Mesendoderm (in vitro differentiated cells): Measurements from ENCODE around the gene SLC12A8.
A peak's percentile ranks its signal among the peaks of the same experiment; 100 is the strongest.

Experiments
- DNase-seq: peaks from one replicate; pipeline ENCODE4 v3.0.0; 2013
- H2AK5ac ChIP-seq: 2 replicates; pipeline ENCODE4 v1.6.1; 2013; ENCODE audit warnings: low read length, inconsistent platforms
- H2BK120ac ChIP-seq: 2 replicates; pipeline ENCODE4 v1.6.1; 2013; ENCODE audit warnings: low read depth, mild to moderate bottlenecking, low read length, moderate library complexity, mixed read lengths
- H2BK15ac ChIP-seq: replicated peaks from 2 replicates; pipeline ENCODE4 v1.6.1; 2013; ENCODE audit warnings: low read depth, mild to moderate bottlenecking, moderate library complexity
- H2BK5ac ChIP-seq: 2 replicates; pipeline ENCODE4 v1.6.1; 2013; ENCODE audit warnings: low read length, inconsistent platforms
- H3K18ac ChIP-seq: 2 replicates; pipeline ENCODE4 v1.6.1; 2013; ENCODE audit warnings: mild to moderate bottlenecking, low read length, mixed read lengths
- H3K23ac ChIP-seq: one replicate; pipeline ENCODE4 v1.6.1; 2013; ENCODE audit warnings: low read length
- H3K27ac ChIP-seq: 2 replicates; pipeline ENCODE4 v1.5.1; 2013; ENCODE audit warnings: low read depth, mild to moderate bottlenecking, inconsistent platforms, low read length, moderate library complexity
- H3K27me3 ChIP-seq: 2 replicates; pipeline ENCODE4 v1.6.1; 2013; ENCODE audit warnings: low read length, control low read depth, mild to moderate bottlenecking, inconsistent platforms; ENCODE audit not compliant: insufficient read depth, poor library complexity
- H3K36me3 ChIP-seq: 2 replicates; pipeline ENCODE4 v1.6.1; 2013; ENCODE audit warnings: low read length, inconsistent platforms; ENCODE audit not compliant: control insufficient read depth, insufficient read depth
- H3K4ac ChIP-seq: one replicate; pipeline ENCODE4 v1.6.1; 2013; ENCODE audit warnings: low read depth, mild to moderate bottlenecking, low read length, moderate library complexity
- H3K4me1 ChIP-seq: 2 replicates; pipeline ENCODE4 v1.6.1; 2013; ENCODE audit warnings: low read depth, low read length, inconsistent platforms; ENCODE audit not compliant: control insufficient read depth
- H3K4me2 ChIP-seq: 2 replicates; pipeline ENCODE4 v1.6.1; 2013; ENCODE audit warnings: low read length
- H3K4me3 ChIP-seq: 2 replicates; pipeline ENCODE4 v1.5.1; 2013; ENCODE audit warnings: mild to moderate bottlenecking, low read length
- H3K56ac ChIP-seq: one replicate; pipeline ENCODE4 v1.6.1; 2013; ENCODE audit warnings: low read length
- H3K79me1 ChIP-seq: 2 replicates; pipeline ENCODE4 v1.6.1; 2013; ENCODE audit warnings: low read length, inconsistent platforms
- H3K79me2 ChIP-seq: 2 replicates; pipeline ENCODE4 v1.6.1; 2013; ENCODE audit warnings: mild to moderate bottlenecking, low read length; ENCODE audit not compliant: control insufficient read depth, insufficient read depth
- H3K9ac ChIP-seq: 2 replicates; pipeline ENCODE4 v1.6.1; 2013; ENCODE audit warnings: low read length, inconsistent platforms
- H4K5ac ChIP-seq: one replicate; pipeline ENCODE4 v1.6.1; 2013; ENCODE audit warnings: low read length
- H4K8ac ChIP-seq: one replicate; pipeline ENCODE4 v1.6.1; 2013; ENCODE audit warnings: low read depth, mild to moderate bottlenecking, control low read depth, low read length, moderate library complexity
- WGBS: extraction: QIAGEN DNeasy Blood & Tissue Kit; methylation state at CpG from one replicate; pipeline ENCODE4 v1.1.7; 2013; ENCODE audit warnings: low lambda C conversion rate, missing lambda C conversion rate; ENCODE audit not compliant: insufficient coverage; ENCODE audit errors: extremely low coverage; 5-methylcytosine and 5-hydroxymethylcytosine counted together

SLC12A8 gene

GRCh38 chr3:125172346-125172745 is 40.2 kb downstream of the SLC12A8 start:
- H4K8ac ChIP-seq, result no peak overlapping the region
- no peak overlapping the region for H3K9ac ChIP-seq
- no peak overlapping the region for H3K18ac ChIP-seq
- H3K4me1 ChIP-seq, result peaks cover 8% of the 10 kb centered on the region
- no peak overlapping the region for H2BK120ac ChIP-seq
- no peak overlapping the region for H2BK5ac ChIP-seq
- H3K27ac ChIP-seq, result no peak overlapping the region
- no peak overlapping the region for H2BK15ac ChIP-seq
- H3K56ac ChIP-seq, result no peak overlapping the region
- H3K4me3 ChIP-seq, result no peak overlapping the region
- DNase-seq, result no peak
- no peaks in the 10 kb centered on the region for H3K27me3 ChIP-seq
- H4K5ac ChIP-seq, result no peak overlapping the region
- H3K4me2 ChIP-seq, result no peak overlapping the region
- no peaks in the 10 kb centered on the region for H3K36me3 ChIP-seq
- no peak overlapping the region for H3K23ac ChIP-seq
- no peak overlapping the region for H2AK5ac ChIP-seq
- WGBS, result no CpG with 5 or more reads among the region's 2 CpGs
- no peaks in the 10 kb centered on the region for H3K79me1 ChIP-seq
- no peaks in the 10 kb centered on the region for H3K79me2 ChIP-seq
- no peak overlapping the region for H3K4ac ChIP-seq

DNA sequence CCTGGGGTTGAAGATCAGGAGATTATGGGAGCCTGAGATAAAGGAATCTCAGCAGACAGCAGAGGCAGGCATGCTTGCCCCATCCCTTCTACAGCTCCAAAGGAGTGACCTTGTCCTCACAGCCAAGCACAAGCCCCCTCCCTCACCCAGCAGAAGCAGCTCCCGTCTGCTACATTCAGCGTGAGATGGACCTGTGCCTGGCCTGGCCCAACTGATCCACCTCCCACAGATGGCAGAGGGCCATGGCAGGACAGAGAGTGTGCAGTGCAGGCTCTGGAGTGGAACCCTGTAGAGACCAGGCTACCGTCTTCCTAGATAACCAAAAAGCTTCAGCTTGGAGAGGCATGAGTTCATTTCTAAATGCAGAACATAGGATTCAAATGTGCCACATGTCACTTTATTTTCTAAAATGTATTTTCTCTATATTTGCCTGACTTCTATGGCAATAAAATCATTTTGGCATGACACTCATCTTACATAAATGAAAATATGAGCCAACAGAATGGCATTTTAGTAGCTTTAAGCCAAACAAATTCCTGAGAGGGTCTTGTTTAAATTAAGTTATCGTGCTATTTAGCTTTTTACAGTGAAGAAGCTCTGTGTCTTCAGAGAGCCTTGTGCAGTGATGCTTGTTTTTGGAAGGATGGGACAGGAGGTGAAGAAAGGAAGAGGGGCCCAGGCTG is 43.7 kb downstream of the SLC12A8 start:
- Histone ChIP-seq H3K4me2 (no peak overlapping the region), H2BK15ac (no peak overlapping the region), H3K56ac (peak overlapping the region; percentile 44), H2BK120ac (no peak overlapping the region), H2AK5ac (no peak overlapping the region), H3K27me3 (no peaks in the 10 kb centered on the region), H3K79me1 (no peaks in the 10 kb centered on the region), H3K23ac (peak overlapping the region; percentile 59), H3K79me2 (no peaks in the 10 kb centered on the region), H3K18ac (no peak overlapping the region), H3K4me3 (no peak overlapping the region), H2BK5ac (no peak overlapping the region), H3K9ac (no peak overlapping the region), H3K4me1 (peaks cover 8% of the 10 kb centered on the region), H4K5ac (no peak overlapping the region), H3K27ac (no peak overlapping the region), H3K36me3 (no peaks in the 10 kb centered on the region), H3K4ac (no peak overlapping the region), H4K8ac (no peak overlapping the region)
- no CpG with 5 or more reads among the region's 4 CpGs for WGBS
- DNase-seq, result peak; percentile 38

GRCh38 chr3:125166599-125167136 is 45.9 kb downstream of the SLC12A8 start:
- Histone ChIP-seq H2BK15ac (no peak overlapping the region), H2BK120ac (no peak overlapping the region), H3K56ac (no peak overlapping the region), H3K79me1 (no peaks in the 10 kb centered on the region), H3K4me2 (no peak overlapping the region), H3K23ac (no peak overlapping the region), H3K27me3 (no peaks in the 10 kb centered on the region), H3K4me1 (peaks cover 8% of the 10 kb centered on the region), H3K36me3 (no peaks in the 10 kb centered on the region), H4K5ac (no peak overlapping the region), H3K9ac (no peak overlapping the region), H2AK5ac (no peak overlapping the region), H2BK5ac (no peak overlapping the region), H3K27ac (no peak overlapping the region), H3K79me2 (no peaks in the 10 kb centered on the region), H3K4ac (no peak overlapping the region), H4K8ac (no peak overlapping the region), H3K4me3 (no peak overlapping the region), H3K18ac (peak overlapping the region; percentile 3)
- DNase-seq, result no peak
- WGBS, result no CpG with 5 or more reads among the region's 13 CpGs

DNA sequence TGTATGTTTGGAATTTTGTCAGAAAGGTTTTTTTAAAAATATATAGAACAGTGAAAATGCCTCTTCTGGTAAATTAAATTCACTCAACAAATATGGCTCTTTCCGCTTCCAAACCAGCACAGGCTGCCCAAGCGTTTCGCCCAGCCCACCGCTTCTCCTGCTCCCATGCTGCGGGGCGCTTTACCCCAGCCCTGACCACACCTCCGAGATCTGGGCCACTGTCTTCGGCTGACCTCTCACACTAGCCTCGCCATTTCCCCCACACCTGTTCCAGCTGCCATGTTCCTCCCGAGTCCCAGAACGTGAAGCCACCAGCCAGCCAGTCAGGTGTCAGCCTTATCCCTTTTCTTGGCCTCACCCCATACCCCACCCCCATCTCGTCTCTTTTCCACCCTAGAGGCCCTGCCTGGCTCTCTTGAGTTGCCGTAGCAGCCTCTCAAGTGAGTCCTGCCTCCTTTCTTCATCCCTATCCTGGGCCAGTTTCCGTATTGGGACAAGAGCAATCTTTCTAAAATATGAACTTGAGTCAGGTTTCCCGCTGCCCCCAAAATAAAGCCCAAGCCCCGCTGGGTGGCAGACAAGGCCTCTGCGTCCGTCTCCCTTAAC is 46.5 kb downstream of the SLC12A8 start:
- Histone ChIP-seq H3K4me2 (no peak overlapping the region), H3K4ac (no peak overlapping the region), H2AK5ac (no peak overlapping the region), H4K5ac (no peak overlapping the region), H2BK120ac (no peak overlapping the region), H3K9ac (no peak overlapping the region), H3K4me1 (peaks cover 8% of the 10 kb centered on the region), H3K18ac (peak overlapping the region; percentile 3), H4K8ac (no peak overlapping the region), H3K36me3 (no peaks in the 10 kb centered on the region), H3K23ac (no peak overlapping the region), H2BK15ac (no peak overlapping the region), H3K27ac (no peak overlapping the region), H2BK5ac (no peak overlapping the region), H3K56ac (no peak overlapping the region), H3K79me1 (no peaks in the 10 kb centered on the region), H3K27me3 (no peaks in the 10 kb centered on the region), H3K4me3 (no peak overlapping the region), H3K79me2 (no peaks in the 10 kb centered on the region)
- no peak for DNase-seq
- no CpG with 5 or more reads among the region's 18 CpGs for WGBS

- Histone ChIP-seq H3K79me2 (no peaks in the 10 kb centered on the region), H3K23ac (no peak overlapping the region), H4K5ac (no peak overlapping the region), H3K9ac (no peak overlapping the region), H3K27me3 (no peaks in the 10 kb centered on the region), H2BK15ac (no peak overlapping the region), H3K4ac (no peak overlapping the region), H4K8ac (no peak overlapping the region), H2BK5ac (no peak overlapping the region), H3K4me2 (no peak overlapping the region), H3K56ac (peak overlapping the region; percentile 70), H2AK5ac (no peak overlapping the region), H3K79me1 (no peaks in the 10 kb centered on the region), H3K36me3 (no peaks in the 10 kb centered on the region), H3K18ac (no peak overlapping the region), H3K4me1 (peaks cover 8% of the 10 kb centered on the region), H3K4me3 (no peak overlapping the region), H2BK120ac (no peak overlapping the region), H3K27ac (no peak overlapping the region)
- WGBS, result no CpG with 5 or more reads among the region's 17 CpGs
- DNase-seq, result peak; percentile 71
These were observed 47.2 kb downstream of the SLC12A8 start for GRCh38 chr3:125165189-125165947.
